OCI-LY1 (cell line): Measurements from ENCODE around the gene DYNC2H1.

Experiments used
- H2AFZ ChIP-seq: fragments of 200-600 bp; sonication (generic), shearing (Covaris generic); 2 replicates; pipeline ENCODE4 v1.6.0; 2014; ENCODE audit warnings: antibody characterized with exemption, mild to moderate bottlenecking, low read length
- H3F3A ChIP-seq: fragments of 200-600 bp; sonication (generic), shearing (Covaris generic); 2 replicates; pipeline ENCODE4 v1.6.0; 2014; ENCODE audit warnings: mild to moderate bottlenecking, antibody characterized with exemption, low read length, moderate library complexity; ENCODE audit not compliant: insufficient read depth
- H3K27ac ChIP-seq: fragments of 200-600 bp; sonication (generic); 2 replicates; pipeline ENCODE4 v1.5.1; 2014; ENCODE audit warnings: low read length, mixed run types, mild to moderate bottlenecking, low read depth; ENCODE audit not compliant: poor library complexity, severe bottlenecking
- H3K27me3 ChIP-seq: fragments of 200-600 bp; sonication (generic); 2 replicates; pipeline ENCODE4 v1.6.0; 2014; ENCODE audit warnings: antibody characterized with exemption, mild to moderate bottlenecking, low read length, moderate library complexity; ENCODE audit not compliant: insufficient read depth
- H3K36me3 ChIP-seq: fragments of 200-600 bp; sonication (generic); 2 replicates; pipeline ENCODE4 v1.6.1; 2014; ENCODE audit warnings: mild to moderate bottlenecking, antibody characterized with exemption, low read length, moderate library complexity, mixed read lengths; ENCODE audit not compliant: insufficient read depth
- H3K4me1 ChIP-seq: fragments of 200-600 bp; sonication (generic); 2 replicates; pipeline ENCODE4 v1.5.1; 2014; ENCODE audit warnings: mild to moderate bottlenecking, low read length, moderate library complexity; ENCODE audit not compliant: insufficient read depth, severe bottlenecking
- H3K4me2 ChIP-seq: fragments of 200-600 bp; sonication (generic), shearing (Covaris generic); 2 replicates; pipeline ENCODE4 v1.6.1; 2014; ENCODE audit warnings: low read length
- H3K4me3 ChIP-seq: fragments of 200-600 bp; sonication (generic); 2 replicates; pipeline ENCODE4 v1.5.1; 2014; ENCODE audit warnings: low read length, low read depth, mild to moderate bottlenecking, mixed read lengths; ENCODE audit not compliant: poor library complexity, severe bottlenecking
- H3K79me2 ChIP-seq: fragments of 200-600 bp; shearing (Covaris generic); 2 replicates; pipeline ENCODE4 v1.6.1; 2016; ENCODE audit warnings: mixed run types, low read length, mixed read lengths; ENCODE audit not compliant: insufficient read depth
- H3K9ac ChIP-seq: fragments of 200-600 bp; sonication (generic), shearing (Covaris generic); 2 replicates; pipeline ENCODE4 v1.6.1; 2014; ENCODE audit warnings: mild to moderate bottlenecking, low read length, mixed read lengths
- H3K9me2 ChIP-seq: fragments of 200-600 bp; sonication (generic), shearing (Covaris generic); 2 replicates; pipeline ENCODE4 v1.6.1; 2014; ENCODE audit warnings: low read depth, mild to moderate bottlenecking, low read length, mixed read lengths
- H3K9me3 ChIP-seq: fragments of 200-600 bp; shearing (Covaris generic); 2 replicates; pipeline ENCODE4 v1.6.1; 2014; ENCODE audit warnings: low read length, mixed read lengths
- H4K20me1 ChIP-seq: fragments of 200-600 bp; sonication (generic), shearing (Covaris generic); 2 replicates; pipeline ENCODE4 v1.6.0; 2016; ENCODE audit warnings: mild to moderate bottlenecking, low read length; ENCODE audit not compliant: insufficient read depth
- CTCF ChIP-seq: fragments of 200-600 bp; sonication (generic), shearing (Covaris generic); IDR thresholded peaks from 2 replicates; pipeline ENCODE4 v1.5.1; 2017; ENCODE audit warnings: mild to moderate bottlenecking, antibody characterized with exemption, low read length, moderate library complexity, mixed read lengths
- EZH2 ChIP-seq: fragments of 200-600 bp; sonication (generic), shearing (Covaris generic); IDR thresholded peaks from 2 replicates; pipeline ENCODE4 v1.8.0; 2017; ENCODE audit warnings: borderline replicate concordance, mixed run types, mild to moderate bottlenecking, antibody characterized with exemption, low read length, moderate library complexity, mixed read lengths

The DYNC2H1 gene

GRCh38 chr11:103488031-103488461 is 378.8 kb downstream of the DYNC2H1 start:
- H3K9ac ChIP-seq = no peak overlapping the region
- TF ChIP-seq CTCF (no peak), EZH2 (no peak)
- H3K4me3 ChIP-seq = no peak overlapping the region
- no peak overlapping the region for H3K27ac ChIP-seq
- H3K9me2 ChIP-seq = no peaks in the 10 kb centered on the region
- no peaks in the 10 kb centered on the region for H3F3A ChIP-seq
- no peak overlapping the region for H3K4me2 ChIP-seq
- H2AFZ ChIP-seq = no peak overlapping the region
- no peaks in the 10 kb centered on the region for H3K36me3 ChIP-seq
- no peaks in the 10 kb centered on the region for H3K79me2 ChIP-seq
- H3K9me3 ChIP-seq = no peaks in the 10 kb centered on the region
- H4K20me1 ChIP-seq = no peaks in the 10 kb centered on the region
- H3K27me3 ChIP-seq = no peaks in the 10 kb centered on the region
- no peaks in the 10 kb centered on the region for H3K4me1 ChIP-seq

GRCh38 chr11:103488579-103488978 is 379.4 kb downstream of the DYNC2H1 start:
- Histone ChIP-seq H3K4me3 (no peak overlapping the region), H3K79me2 (no peaks in the 10 kb centered on the region), H2AFZ (no peak overlapping the region), H3K4me2 (no peak overlapping the region), H3K9ac (no peak overlapping the region), H3F3A (no peaks in the 10 kb centered on the region), H3K4me1 (no peaks in the 10 kb centered on the region), H3K9me3 (no peaks in the 10 kb centered on the region), H3K27ac (no peak overlapping the region), H3K27me3 (no peaks in the 10 kb centered on the region), H4K20me1 (no peaks in the 10 kb centered on the region), H3K9me2 (no peaks in the 10 kb centered on the region), H3K36me3 (no peaks in the 10 kb centered on the region)
- no peak for TF ChIP-seq CTCF
- no peak for TF ChIP-seq EZH2

DNA sequence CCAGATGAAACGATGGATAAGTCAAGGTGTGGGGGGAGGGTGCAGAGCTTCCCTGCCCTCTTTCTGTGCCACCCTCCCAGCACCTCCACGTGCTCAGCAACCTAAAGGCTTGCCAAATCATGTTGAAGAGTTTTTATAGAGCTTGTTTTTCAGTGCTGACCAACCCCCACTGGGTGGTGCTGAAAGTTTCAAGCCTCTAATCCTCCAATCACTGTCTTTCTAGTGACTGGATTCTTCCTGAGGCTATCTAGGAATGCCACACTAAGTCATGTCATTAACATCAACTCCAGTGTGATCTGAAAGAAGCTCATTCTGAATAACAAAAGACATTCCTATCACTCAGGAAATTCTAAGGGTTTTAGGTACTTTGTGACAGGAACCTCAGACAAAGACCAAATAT is 382.6 kb downstream of the DYNC2H1 start:
- Histone ChIP-seq H3K9ac (no peak overlapping the region), H3K4me1 (no peaks in the 10 kb centered on the region), H2AFZ (no peak overlapping the region), H4K20me1 (no peaks in the 10 kb centered on the region), H3K79me2 (no peaks in the 10 kb centered on the region), H3F3A (no peaks in the 10 kb centered on the region), H3K9me2 (no peaks in the 10 kb centered on the region), H3K36me3 (no peaks in the 10 kb centered on the region), H3K4me2 (no peak overlapping the region), H3K27me3 (no peaks in the 10 kb centered on the region), H3K4me3 (no peak overlapping the region), H3K9me3 (no peaks in the 10 kb centered on the region), H3K27ac (no peak overlapping the region)
- TF ChIP-seq CTCF = no peak
- TF ChIP-seq EZH2 = no peak
